SH-SY5Y (cell line): Measurements from ENCODE around the gene BRWD1.

Experiments
- GATA2 ChIP-seq: IDR thresholded peaks from 2 replicates; pipeline ENCODE4 v1.6.1; 2011; ENCODE audit warnings: mild to moderate bottlenecking, low read depth, low read length
- GATA3 ChIP-seq: IDR thresholded peaks from 2 replicates; pipeline ENCODE4 v1.6.1; 2011; ENCODE audit warnings: low read depth, mild to moderate bottlenecking, low read length, moderate library complexity

The BRWD1 gene

GRCh38 chr21:39215078-39215477 lies 98.4 kb downstream of the BRWD1 start:
- TF ChIP-seq GATA2 = no peak
- no peak for TF ChIP-seq GATA3

GRCh38 chr21:39209334-39209688 lies 104.1 kb downstream of the BRWD1 start:
- no peak for TF ChIP-seq GATA3
- no peak for TF ChIP-seq GATA2

GRCh38 chr21:39208624-39209333 lies 104.7 kb downstream of the BRWD1 start:
- TF ChIP-seq GATA3 (no peak), GATA2 (no peak)

GRCh38 chr21:39204134-39204533 lies 109.3 kb downstream of the BRWD1 start:
- TF ChIP-seq GATA2 (no peak), GATA3 (no peak)

GRCh38 chr21:39198800-39199199 lies 114.6 kb downstream of the BRWD1 start:
- TF ChIP-seq GATA2 (no peak), GATA3 (no peak)

GRCh38 chr21:39197448-39198233 lies 115.8 kb downstream of the BRWD1 start:
- TF ChIP-seq GATA3 = no peak
- TF ChIP-seq GATA2 = no peak

- TF ChIP-seq GATA3 (no peak), GATA2 (no peak)
These were observed 116.6 kb downstream of the BRWD1 start for GRCh38 chr21:39196838-39197237.

GRCh38 chr21:39196310-39196709 lies 117.1 kb downstream of the BRWD1 start:
- TF ChIP-seq GATA2 = no peak
- no peak for TF ChIP-seq GATA3

GRCh38 chr21:39193380-39193779 lies 120.1 kb downstream of the BRWD1 start:
- no peak for TF ChIP-seq GATA3
- no peak for TF ChIP-seq GATA2

- TF ChIP-seq GATA2 (no peak), GATA3 (no peak)
These were observed 123.4 kb downstream of the BRWD1 start for GRCh38 chr21:39189857-39190604.

- TF ChIP-seq GATA3 = no peak
These were observed 124.8 kb downstream of the BRWD1 start for GRCh38 chr21:39188521-39189139.

- TF ChIP-seq GATA2 (no peak), GATA3 (no peak)
These were observed 126.3 kb downstream of the BRWD1 start for GRCh38 chr21:39187141-39187540.

- no peak for TF ChIP-seq GATA2
- TF ChIP-seq GATA3 = no peak
These were observed 126.8 kb downstream of the BRWD1 start for GRCh38 chr21:39186676-39187075.

- TF ChIP-seq GATA3 (no peak), GATA2 (no peak)
These were observed 128.3 kb downstream of the BRWD1 start for GRCh38 chr21:39185157-39185556.
